OCI-LY3 (cell line): ENCODE results near the gene AKR1E2.

Source experiments
- H2AFZ ChIP-seq: fragments of 200-600, 300-600 bp; shearing (Covaris generic); 2 replicates; pipeline ENCODE4 v1.6.0; 2014; ENCODE audit warnings: antibody characterized with exemption, low read depth, low read length
- H3K27ac ChIP-seq: fragments of 200-600, 300-600 bp; sonication (generic); 2 replicates; pipeline ENCODE4 v1.5.1; 2014; ENCODE audit warnings: mild to moderate bottlenecking, low read length, moderate library complexity, mixed read lengths
- H3K27me3 ChIP-seq: fragments of 200-600, 300-600 bp; sonication (generic); 2 replicates; pipeline ENCODE4 v1.6.1; 2014; ENCODE audit warnings: low read depth, low read length, mixed read lengths
- H3K36me3 ChIP-seq: fragments of 200-600, 300-600 bp; sonication (generic); replicated peaks from 2 replicates; pipeline ENCODE3; 2014; ENCODE audit warnings: low read depth, low read length, mixed read lengths
- H3K4me1 ChIP-seq: fragments of 300-600, 200-600 bp; sonication (generic); 2 replicates; pipeline ENCODE4 v1.6.1; 2014; ENCODE audit warnings: low read length, mixed read lengths
- H3K4me2 ChIP-seq: fragments of 200-600, 300-600 bp; sonication (generic); 2 replicates; pipeline ENCODE4 v1.6.1; 2014; ENCODE audit warnings: low read length, mixed read lengths
- H3K4me3 ChIP-seq: fragments of 300-600, 200-600 bp; sonication (generic); 2 replicates; pipeline ENCODE4 v1.5.1; 2014; ENCODE audit warnings: antibody characterized with exemption, mild to moderate bottlenecking, low read length, moderate library complexity
- H3K79me2 ChIP-seq: fragments of 300-600, 200-600 bp; shearing (Covaris generic); 2 replicates; pipeline ENCODE4 v1.6.1; 2014; ENCODE audit warnings: mild to moderate bottlenecking, low read length, mixed read lengths
- H3K9ac ChIP-seq: fragments of 300-600, 200-600 bp; shearing (Covaris generic); 2 replicates; pipeline ENCODE4 v1.6.0; 2014; ENCODE audit warnings: mild to moderate bottlenecking, low read length, moderate library complexity
- H3K9me3 ChIP-seq: fragments of 200-600, 300-600 bp; shearing (Covaris generic); 2 replicates; pipeline ENCODE4 v1.6.1; 2014; ENCODE audit warnings: low read length, mixed read lengths; ENCODE audit not compliant: insufficient read depth
- H4K20me1 ChIP-seq: fragments of 200-600, 300-600 bp; sonication (generic); 2 replicates; pipeline ENCODE4 v1.6.1; 2016; ENCODE audit warnings: low read length, mixed read lengths; ENCODE audit not compliant: insufficient read depth
- EZH2phosphoT487 ChIP-seq: fragments of 200-600 bp; shearing (Covaris generic); IDR thresholded peaks from 2 replicates; pipeline ENCODE4 v1.6.1; 2018; ENCODE audit warnings: antibody characterized with exemption, mixed run types, low read depth
- TF ChIP-seq, protein P1 (sequence below): fragments of 200-600, 300-600 bp; sonication (generic); IDR thresholded peaks from 2 replicates; pipeline ENCODE4 v1.5.1; 2014; ENCODE audit warnings: antibody characterized with exemption, low read length, low read depth

Gene AKR1E2

DNA sequence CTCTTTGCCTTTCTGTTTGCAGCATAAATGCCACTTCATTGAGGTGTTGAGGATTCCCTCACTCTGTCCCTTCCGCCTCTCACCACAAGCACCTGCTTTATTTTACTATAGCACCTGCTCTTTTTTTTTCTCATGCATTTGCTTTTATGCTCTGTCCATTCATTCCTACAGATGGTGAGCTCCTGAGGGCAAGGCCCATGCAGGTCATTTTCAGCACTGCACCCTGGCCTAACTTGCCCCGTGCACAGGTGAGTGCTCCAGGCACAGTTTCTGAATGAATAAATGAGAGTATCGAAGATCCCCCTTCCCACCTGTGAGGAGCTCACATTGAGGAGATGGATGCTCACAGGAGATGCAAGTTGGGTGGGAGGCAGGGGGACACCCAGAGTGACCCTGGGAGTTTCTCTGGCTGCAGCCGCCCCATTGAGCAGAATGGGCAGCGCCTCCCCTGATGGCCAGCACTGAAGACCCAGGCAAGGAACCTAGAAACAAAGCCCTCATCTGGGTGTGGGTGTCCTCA is 1.2 kb upstream of the AKR1E2 start:
- H3K4me1 ChIP-seq, result peaks cover 24% of the 10 kb centered on the region
- no peak for TF ChIP-seq EZH2phosphoT487
- TF ChIP-seq, protein P1, sequence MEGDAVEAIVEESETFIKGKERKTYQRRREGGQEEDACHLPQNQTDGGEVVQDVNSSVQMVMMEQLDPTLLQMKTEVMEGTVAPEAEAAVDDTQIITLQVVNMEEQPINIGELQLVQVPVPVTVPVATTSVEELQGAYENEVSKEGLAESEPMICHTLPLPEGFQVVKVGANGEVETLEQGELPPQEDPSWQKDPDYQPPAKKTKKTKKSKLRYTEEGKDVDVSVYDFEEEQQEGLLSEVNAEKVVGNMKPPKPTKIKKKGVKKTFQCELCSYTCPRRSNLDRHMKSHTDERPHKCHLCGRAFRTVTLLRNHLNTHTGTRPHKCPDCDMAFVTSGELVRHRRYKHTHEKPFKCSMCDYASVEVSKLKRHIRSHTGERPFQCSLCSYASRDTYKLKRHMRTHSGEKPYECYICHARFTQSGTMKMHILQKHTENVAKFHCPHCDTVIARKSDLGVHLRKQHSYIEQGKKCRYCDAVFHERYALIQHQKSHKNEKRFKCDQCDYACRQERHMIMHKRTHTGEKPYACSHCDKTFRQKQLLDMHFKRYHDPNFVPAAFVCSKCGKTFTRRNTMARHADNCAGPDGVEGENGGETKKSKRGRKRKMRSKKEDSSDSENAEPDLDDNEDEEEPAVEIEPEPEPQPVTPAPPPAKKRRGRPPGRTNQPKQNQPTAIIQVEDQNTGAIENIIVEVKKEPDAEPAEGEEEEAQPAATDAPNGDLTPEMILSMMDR, result no peak
- no peak overlapping the region for H3K27ac ChIP-seq
- H3K9ac ChIP-seq, result no peak overlapping the region
- H3K79me2 ChIP-seq, result no peaks in the 10 kb centered on the region
- no peaks in the 10 kb centered on the region for H3K9me3 ChIP-seq
- no peaks in the 10 kb centered on the region for H4K20me1 ChIP-seq
- H3K27me3 ChIP-seq, result peaks cover 6% of the 10 kb centered on the region; the same call in 1 of the 2 replicates
- no peak overlapping the region for H2AFZ ChIP-seq
- no peaks in the 10 kb centered on the region for H3K36me3 ChIP-seq
- no peak overlapping the region for H3K4me3 ChIP-seq
- H3K4me2 ChIP-seq, result no peak overlapping the region

DNA sequence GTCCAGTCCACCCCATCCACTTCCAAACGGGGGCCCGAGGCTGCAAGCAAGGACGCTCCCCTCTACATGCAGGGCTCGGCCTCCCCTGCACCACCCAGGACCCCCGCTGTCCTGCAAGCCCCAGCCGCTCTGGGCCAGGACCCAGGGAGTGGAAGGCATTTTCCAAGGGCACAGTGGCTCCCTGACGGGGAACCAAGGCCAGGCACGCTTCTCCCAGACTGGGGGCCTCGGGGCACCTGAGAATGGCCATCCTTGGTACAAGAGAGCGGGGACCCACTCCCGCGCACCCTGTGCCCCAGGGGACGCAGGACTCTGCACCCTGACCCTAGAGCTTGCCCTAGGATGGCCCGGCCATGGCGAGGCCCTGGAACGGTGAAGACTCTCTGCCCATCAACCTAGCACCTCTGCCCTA is 545 bp upstream of the AKR1E2 start:
- peaks cover 23% of the 10 kb centered on the region for H3K4me1 ChIP-seq
- no peak overlapping the region for H3K4me3 ChIP-seq
- H3K79me2 ChIP-seq, result no peaks in the 10 kb centered on the region
- H3K9ac ChIP-seq, result no peak overlapping the region
- H3K36me3 ChIP-seq, result no peaks in the 10 kb centered on the region
- no peaks in the 10 kb centered on the region for H4K20me1 ChIP-seq
- H3K4me2 ChIP-seq, result no peak overlapping the region
- no peak overlapping the region for H2AFZ ChIP-seq
- no peak for TF ChIP-seq EZH2phosphoT487
- TF ChIP-seq, protein P1, result no peak
- H3K27ac ChIP-seq, result no peak overlapping the region
- H3K9me3 ChIP-seq, result no peaks in the 10 kb centered on the region
- H3K27me3 ChIP-seq, result peaks cover 6% of the 10 kb centered on the region

DNA sequence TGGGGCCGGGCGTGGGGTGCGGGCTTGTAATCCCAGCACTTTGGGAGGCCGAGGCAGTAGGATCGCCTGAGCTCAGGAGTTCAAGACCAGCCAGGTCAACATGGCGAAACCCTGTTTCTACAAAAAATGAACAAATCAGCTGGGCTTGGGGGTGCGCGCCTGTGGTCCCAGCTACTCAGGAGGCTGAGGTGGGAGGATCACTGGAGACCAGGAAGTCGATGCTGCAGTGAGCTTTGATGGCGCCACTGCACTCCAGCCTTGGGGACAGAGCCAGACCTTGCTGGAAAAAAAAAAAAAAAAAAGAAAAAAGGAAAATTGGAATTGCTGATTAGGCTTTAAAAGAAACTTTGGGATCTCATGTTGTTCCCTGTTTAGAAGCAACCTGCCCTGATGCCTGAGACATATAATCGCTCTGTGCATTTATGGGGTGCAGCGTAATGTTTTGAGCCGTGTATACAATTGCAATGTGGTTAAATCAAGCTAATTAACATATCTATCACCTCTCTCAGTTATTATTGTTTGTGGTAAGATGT is 851 bp downstream of the AKR1E2 start:
- Histone ChIP-seq H4K20me1 (no peaks in the 10 kb centered on the region), H3K27me3 (peaks cover 6% of the 10 kb centered on the region), H3K36me3 (no peaks in the 10 kb centered on the region), H3K4me1 (peaks cover 9% of the 10 kb centered on the region), H3K4me3 (no peak overlapping the region), H2AFZ (no peak overlapping the region), H3K79me2 (no peaks in the 10 kb centered on the region), H3K9me3 (no peaks in the 10 kb centered on the region), H3K27ac (no peak overlapping the region), H3K4me2 (no peak overlapping the region), H3K9ac (no peak overlapping the region)
- TF ChIP-seq, protein P1, result no peak
- no peak for TF ChIP-seq EZH2phosphoT487

DNA sequence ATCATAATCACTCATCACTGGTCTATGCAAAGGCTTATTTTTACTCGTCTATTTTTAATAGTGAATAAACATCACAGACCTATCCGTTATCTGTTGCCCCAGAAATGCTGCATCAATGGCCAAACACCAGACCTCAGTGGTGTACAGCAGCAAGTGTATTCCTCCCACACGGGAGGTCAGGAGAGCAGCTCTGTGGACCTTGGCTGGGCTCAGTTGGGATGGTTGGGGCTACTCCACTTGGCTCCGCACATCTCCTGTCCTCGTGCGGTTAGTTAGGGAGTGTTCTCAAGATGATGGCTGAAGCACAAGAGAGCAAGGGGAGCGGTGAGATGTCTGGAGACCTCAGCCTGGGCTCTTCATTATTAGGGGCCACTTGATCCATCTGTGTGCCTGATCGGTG is 2.0 kb downstream of the AKR1E2 start:
- no peak overlapping the region for H2AFZ ChIP-seq

More for the DNA sequence above, 2.0 kb downstream of the AKR1E2 start:
- H3K36me3 ChIP-seq, result no peaks in the 10 kb centered on the region
- peaks cover 6% of the 10 kb centered on the region for H3K27me3 ChIP-seq
- H3K27ac ChIP-seq, result no peak overlapping the region
- no peaks in the 10 kb centered on the region for H3K9me3 ChIP-seq
- H3K9ac ChIP-seq, result no peak overlapping the region
- peaks cover 9% of the 10 kb centered on the region for H3K4me1 ChIP-seq
- TF ChIP-seq EZH2phosphoT487, result no peak
- TF ChIP-seq, protein P1, result no peak
- H3K79me2 ChIP-seq, result no peaks in the 10 kb centered on the region
- no peaks in the 10 kb centered on the region for H4K20me1 ChIP-seq
- no peak overlapping the region for H3K4me2 ChIP-seq
- no peak overlapping the region for H3K4me3 ChIP-seq
